HepG2 (cell line): ENCODE measurements around the gene PSMC3IP. TPM values are rescaled to one million over a fixed set of nuclear protein-coding genes. Genes with fewer than 3 reads are reported as not detected.

Experiments
- ETV6 ChIP-seq: sonication (generic); formaldehyde crosslinking; conservative IDR thresholded peaks from 2 replicates; pipeline ENCODE4 v1.4.0; 2020; ENCODE audit warnings: missing genetic modification reagents
- GZF1 ChIP-seq: sonication (generic); formaldehyde crosslinking; IDR thresholded peaks from 2 replicates; pipeline ENCODE4 v1.5.1; 2020; ENCODE audit warnings: mild to moderate bottlenecking, missing genetic modification reagents
- IKZF1 ChIP-seq: fragments of 450-650 bp; IDR thresholded peaks from 2 replicates; pipeline ENCODE4 v1.7.1; 2016
- KAT7 ChIP-seq: IDR thresholded peaks from 2 replicates; pipeline ENCODE4 v1.6.1; 2018; ENCODE audit warnings: borderline replicate concordance, missing compliant biosample characterization
- MEIS2 ChIP-seq: sonication (generic); formaldehyde crosslinking; IDR thresholded peaks from 2 replicates; pipeline ENCODE4 v1.9.0; 2021; ENCODE audit warnings: mild to moderate bottlenecking, missing genetic modification reagents
- PITX1 ChIP-seq: sonication (generic); formaldehyde crosslinking; IDR thresholded peaks from 2 replicates; pipeline ENCODE4 v1.5.1; 2020; ENCODE audit warnings: mild to moderate bottlenecking, missing genetic modification reagents
- RBM39 ChIP-seq: fragments of 200-400 bp; formaldehyde crosslinking; IDR thresholded peaks from one replicate; pipeline ENCODE4 v1.6.1; 2018; ENCODE audit warnings: antibody characterized with exemption, mild to moderate bottlenecking, low read depth, low read length; ENCODE audit not compliant: poor library complexity, severe bottlenecking
- ZFP36L2 ChIP-seq: sonication (generic); formaldehyde crosslinking; IDR thresholded peaks from 2 replicates; pipeline ENCODE4 v1.4.0; 2020; ENCODE audit warnings: missing genetic modification reagents
- ZKSCAN8 ChIP-seq: IDR thresholded peaks from 2 replicates; pipeline ENCODE4 v1.6.1; 2016; ENCODE audit warnings: borderline replicate concordance, missing genetic modification reagents, missing compliant biosample characterization
- ZNF431 ChIP-seq: sonication (generic); formaldehyde crosslinking; IDR thresholded peaks from 2 replicates; pipeline ENCODE4 v1.9.0; 2022; ENCODE audit warnings: missing genetic modification reagents, low read depth, mild to moderate bottlenecking, borderline replicate concordance
- polyA plus RNA-seq, 8 experiments: library from polyadenylated mRNA; depleted of rRNA in 3 of 8; stranded (reverse) in 7 of 8; unstranded in 1 of 8; fragments of >200 nt; fragmentation: Illumina TruSeq in 4 of 8; extraction: Trizol in 4 of 8; gene quantifications; 2 replicates each; pipeline versions ENCODE4 v1.2.1 to v1.2.3, GENCODE V29; 2011 to 2016; ENCODE audit warnings: low read depth in 4 of 8, missing spikeins in 1 of 8, mixed read lengths in 1 of 8; ENCODE audit not compliant: insufficient read depth in 1 of 8
- total RNA-seq, 5 experiments: library from RNA; depleted of rRNA; stranded (reverse); fragments of >200 nt; fragmentation: Illumina TruSeq; extraction: Trizol; gene quantifications; 2 replicates each; pipeline ENCODE4 v1.2.3, GENCODE V29; 2016; ENCODE audit warnings: low read depth in 1 of 5
- TF ChIP-seq, protein P1 (sequence below): sonication (generic); formaldehyde crosslinking; conservative IDR thresholded peaks from 2 replicates; pipeline ENCODE4 v1.4.0; 2020; ENCODE audit warnings: missing genetic modification reagents
- TF ChIP-seq, protein P2 (sequence below): sonication (generic); formaldehyde crosslinking; IDR thresholded peaks from 2 replicates; pipeline ENCODE4 v1.8.0; 2022; ENCODE audit warnings: missing genetic modification reagents, mild to moderate bottlenecking, inconsistent platforms, borderline replicate concordance
- TF ChIP-seq, protein P3 (sequence below): sonication (generic); formaldehyde crosslinking; IDR thresholded peaks from 2 replicates; pipeline ENCODE4 v1.5.1; 2020; ENCODE audit warnings: missing genetic modification reagents, mild to moderate bottlenecking, borderline replicate concordance
- TF ChIP-seq, protein P4 (sequence below): IDR thresholded peaks from 2 replicates; pipeline ENCODE4 v1.6.1; 2016
- TF ChIP-seq, protein P5 (sequence below): sonication (generic); formaldehyde crosslinking; IDR thresholded peaks from 2 replicates; pipeline ENCODE4 v1.8.0; 2023; ENCODE audit warnings: mild to moderate bottlenecking, missing genetic modification reagents
- TF ChIP-seq, protein P6 (sequence below): sonication (generic); formaldehyde crosslinking; IDR thresholded peaks from 2 replicates; pipeline ENCODE4 v1.4.0; 2020; ENCODE audit warnings: mild to moderate bottlenecking, low read depth, missing genetic modification reagents
- TF ChIP-seq, protein P7 (sequence below): sonication (generic); formaldehyde crosslinking; IDR thresholded peaks from 2 replicates; pipeline ENCODE4 v1.5.0; 2020; ENCODE audit warnings: mild to moderate bottlenecking, missing genetic modification reagents

The PSMC3IP gene
- total and polyA plus RNA-seq, 2 of the 13 experiments (the other 11 are each of a cell fraction or from before 2014, with no cell fraction given) = 6.5 to 22.4 TPM

DNA sequence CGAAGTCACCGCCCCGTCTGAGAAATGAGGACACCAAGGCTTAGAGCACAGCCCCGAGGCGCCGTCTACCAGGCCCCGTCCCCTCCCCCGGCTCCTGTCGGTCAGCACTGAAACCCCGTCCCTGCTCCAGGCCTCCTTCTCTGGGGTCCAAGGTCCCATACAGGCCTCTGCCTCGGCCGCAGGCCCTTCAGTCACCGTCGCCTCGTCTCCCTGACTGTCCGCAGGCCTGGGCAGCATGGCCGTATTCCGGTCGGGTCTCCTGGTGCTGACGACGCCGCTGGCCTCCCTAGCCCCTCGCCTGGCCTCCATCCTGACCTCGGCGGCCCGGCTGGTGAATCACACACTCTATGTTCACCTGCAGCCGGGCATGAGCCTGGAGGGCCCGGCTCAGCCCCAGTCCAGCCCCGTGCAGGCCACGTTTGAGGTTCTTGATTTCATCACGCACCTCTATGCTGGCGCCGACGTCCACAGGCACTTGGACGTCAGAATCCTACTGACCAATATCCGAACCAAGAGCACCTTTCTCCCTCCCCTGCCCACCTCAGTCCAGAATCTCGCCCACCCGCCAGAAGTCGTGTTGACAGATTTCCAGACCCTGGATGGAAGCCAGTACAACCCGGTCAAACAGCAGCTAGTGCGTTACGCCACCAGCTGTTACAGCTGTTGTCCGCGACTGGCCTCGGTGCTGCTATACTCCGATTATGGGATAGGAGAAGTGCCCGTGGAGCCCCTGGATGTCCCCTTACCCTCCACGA is 15.0 kb downstream of the PSMC3IP start (continued):
- TF ChIP-seq, protein P1, sequence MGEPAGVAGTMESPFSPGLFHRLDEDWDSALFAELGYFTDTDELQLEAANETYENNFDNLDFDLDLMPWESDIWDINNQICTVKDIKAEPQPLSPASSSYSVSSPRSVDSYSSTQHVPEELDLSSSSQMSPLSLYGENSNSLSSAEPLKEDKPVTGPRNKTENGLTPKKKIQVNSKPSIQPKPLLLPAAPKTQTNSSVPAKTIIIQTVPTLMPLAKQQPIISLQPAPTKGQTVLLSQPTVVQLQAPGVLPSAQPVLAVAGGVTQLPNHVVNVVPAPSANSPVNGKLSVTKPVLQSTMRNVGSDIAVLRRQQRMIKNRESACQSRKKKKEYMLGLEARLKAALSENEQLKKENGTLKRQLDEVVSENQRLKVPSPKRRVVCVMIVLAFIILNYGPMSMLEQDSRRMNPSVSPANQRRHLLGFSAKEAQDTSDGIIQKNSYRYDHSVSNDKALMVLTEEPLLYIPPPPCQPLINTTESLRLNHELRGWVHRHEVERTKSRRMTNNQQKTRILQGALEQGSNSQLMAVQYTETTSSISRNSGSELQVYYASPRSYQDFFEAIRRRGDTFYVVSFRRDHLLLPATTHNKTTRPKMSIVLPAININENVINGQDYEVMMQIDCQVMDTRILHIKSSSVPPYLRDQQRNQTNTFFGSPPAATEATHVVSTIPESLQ (CRISPR knock-in tag) = no peak
- TF ChIP-seq IKZF1 (no peak), MEIS2 (CRISPR knock-in tag) (peak; percentile 11; the same call in 1 of the 2 replicates), ZFP36L2 (no peak), GZF1 (peak; percentile 65; the same call in 1 of the 2 replicates), RBM39 (no peak), ZKSCAN8 (CRISPR knock-in tag) (no peak), ZNF431 (CRISPR knock-in tag) (peak; percentile 51; the same call in 1 of the 2 replicates), KAT7 (CRISPR knock-in tag) (peak; percentile 19; the same call in 1 of the 2 replicates), ETV6 (CRISPR knock-in tag) (0 out of 2 replicates have a peak, but pooled peaks have one; percentile 4), PITX1 (no peak)
- TF ChIP-seq, protein P2, sequence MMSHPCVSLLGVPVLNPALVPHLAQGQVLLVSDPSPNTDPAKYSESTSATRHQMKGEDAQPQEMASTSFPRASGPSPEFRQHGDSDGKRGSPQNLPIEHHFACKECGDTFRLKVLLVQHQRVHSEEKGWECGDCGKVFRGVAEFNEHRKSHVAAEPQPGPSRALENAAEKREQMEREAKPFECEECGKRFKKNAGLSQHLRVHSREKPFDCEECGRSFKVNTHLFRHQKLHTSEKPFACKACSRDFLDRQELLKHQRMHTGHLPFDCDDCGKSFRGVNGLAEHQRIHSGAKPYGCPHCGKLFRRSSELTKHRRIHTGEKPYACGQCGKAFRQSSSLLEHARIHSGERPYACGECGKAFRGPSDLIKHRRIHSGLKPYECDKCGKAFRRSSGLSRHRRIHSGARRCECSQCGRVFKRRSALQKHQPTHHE (CRISPR knock-in tag) = peak; percentile 16; the same call in 1 of the 2 replicates
- TF ChIP-seq, protein P3, sequence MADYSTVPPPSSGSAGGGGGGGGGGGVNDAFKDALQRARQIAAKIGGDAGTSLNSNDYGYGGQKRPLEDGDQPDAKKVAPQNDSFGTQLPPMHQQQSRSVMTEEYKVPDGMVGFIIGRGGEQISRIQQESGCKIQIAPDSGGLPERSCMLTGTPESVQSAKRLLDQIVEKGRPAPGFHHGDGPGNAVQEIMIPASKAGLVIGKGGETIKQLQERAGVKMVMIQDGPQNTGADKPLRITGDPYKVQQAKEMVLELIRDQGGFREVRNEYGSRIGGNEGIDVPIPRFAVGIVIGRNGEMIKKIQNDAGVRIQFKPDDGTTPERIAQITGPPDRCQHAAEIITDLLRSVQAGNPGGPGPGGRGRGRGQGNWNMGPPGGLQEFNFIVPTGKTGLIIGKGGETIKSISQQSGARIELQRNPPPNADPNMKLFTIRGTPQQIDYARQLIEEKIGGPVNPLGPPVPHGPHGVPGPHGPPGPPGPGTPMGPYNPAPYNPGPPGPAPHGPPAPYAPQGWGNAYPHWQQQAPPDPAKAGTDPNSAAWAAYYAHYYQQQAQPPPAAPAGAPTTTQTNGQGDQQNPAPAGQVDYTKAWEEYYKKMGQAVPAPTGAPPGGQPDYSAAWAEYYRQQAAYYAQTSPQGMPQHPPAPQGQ (CRISPR knock-in tag) = no peak
- TF ChIP-seq, protein P4, sequence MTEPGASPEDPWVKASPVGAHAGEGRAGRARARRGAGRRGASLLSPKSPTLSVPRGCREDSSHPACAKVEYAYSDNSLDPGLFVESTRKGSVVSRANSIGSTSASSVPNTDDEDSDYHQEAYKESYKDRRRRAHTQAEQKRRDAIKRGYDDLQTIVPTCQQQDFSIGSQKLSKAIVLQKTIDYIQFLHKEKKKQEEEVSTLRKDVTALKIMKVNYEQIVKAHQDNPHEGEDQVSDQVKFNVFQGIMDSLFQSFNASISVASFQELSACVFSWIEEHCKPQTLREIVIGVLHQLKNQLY (CRISPR knock-in tag) = no peak
- TF ChIP-seq, protein P5, sequence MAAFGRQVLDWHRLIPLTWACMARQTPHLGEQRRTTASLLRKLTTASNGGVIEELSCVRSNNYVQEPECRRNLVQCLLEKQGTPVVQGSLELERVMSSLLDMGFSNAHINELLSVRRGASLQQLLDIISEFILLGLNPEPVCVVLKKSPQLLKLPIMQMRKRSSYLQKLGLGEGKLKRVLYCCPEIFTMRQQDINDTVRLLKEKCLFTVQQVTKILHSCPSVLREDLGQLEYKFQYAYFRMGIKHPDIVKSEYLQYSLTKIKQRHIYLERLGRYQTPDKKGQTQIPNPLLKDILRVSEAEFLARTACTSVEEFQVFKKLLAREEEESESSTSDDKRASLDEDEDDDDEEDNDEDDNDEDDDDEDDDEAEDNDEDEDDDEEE (CRISPR knock-in tag) = peak; percentile 67; the same call in 1 of the 2 replicates
- TF ChIP-seq, protein P6, sequence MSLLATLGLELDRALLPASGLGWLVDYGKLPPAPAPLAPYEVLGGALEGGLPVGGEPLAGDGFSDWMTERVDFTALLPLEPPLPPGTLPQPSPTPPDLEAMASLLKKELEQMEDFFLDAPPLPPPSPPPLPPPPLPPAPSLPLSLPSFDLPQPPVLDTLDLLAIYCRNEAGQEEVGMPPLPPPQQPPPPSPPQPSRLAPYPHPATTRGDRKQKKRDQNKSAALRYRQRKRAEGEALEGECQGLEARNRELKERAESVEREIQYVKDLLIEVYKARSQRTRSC = no peak
- TF ChIP-seq, protein P7, sequence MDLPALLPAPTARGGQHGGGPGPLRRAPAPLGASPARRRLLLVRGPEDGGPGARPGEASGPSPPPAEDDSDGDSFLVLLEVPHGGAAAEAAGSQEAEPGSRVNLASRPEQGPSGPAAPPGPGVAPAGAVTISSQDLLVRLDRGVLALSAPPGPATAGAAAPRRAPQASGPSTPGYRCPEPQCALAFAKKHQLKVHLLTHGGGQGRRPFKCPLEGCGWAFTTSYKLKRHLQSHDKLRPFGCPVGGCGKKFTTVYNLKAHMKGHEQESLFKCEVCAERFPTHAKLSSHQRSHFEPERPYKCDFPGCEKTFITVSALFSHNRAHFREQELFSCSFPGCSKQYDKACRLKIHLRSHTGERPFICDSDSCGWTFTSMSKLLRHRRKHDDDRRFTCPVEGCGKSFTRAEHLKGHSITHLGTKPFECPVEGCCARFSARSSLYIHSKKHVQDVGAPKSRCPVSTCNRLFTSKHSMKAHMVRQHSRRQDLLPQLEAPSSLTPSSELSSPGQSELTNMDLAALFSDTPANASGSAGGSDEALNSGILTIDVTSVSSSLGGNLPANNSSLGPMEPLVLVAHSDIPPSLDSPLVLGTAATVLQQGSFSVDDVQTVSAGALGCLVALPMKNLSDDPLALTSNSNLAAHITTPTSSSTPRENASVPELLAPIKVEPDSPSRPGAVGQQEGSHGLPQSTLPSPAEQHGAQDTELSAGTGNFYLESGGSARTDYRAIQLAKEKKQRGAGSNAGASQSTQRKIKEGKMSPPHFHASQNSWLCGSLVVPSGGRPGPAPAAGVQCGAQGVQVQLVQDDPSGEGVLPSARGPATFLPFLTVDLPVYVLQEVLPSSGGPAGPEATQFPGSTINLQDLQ (CRISPR knock-in tag) = peak; percentile 70; the same call in 1 of the 2 replicates
